ENCODE data around the gene GLT1D1.

Gene GLT1D1

GRCh38 chr12:128914908-128915563, 61.8 kb downstream of the GLT1D1 start:
- no peak for DNase-seq (ENCODE audit: low spot score)

- DNase-seq (ENCODE audit: low spot score) = no peak
These were observed 63.1 kb downstream of the GLT1D1 start for GRCh38 chr12:128916425-128916824.

DNA sequence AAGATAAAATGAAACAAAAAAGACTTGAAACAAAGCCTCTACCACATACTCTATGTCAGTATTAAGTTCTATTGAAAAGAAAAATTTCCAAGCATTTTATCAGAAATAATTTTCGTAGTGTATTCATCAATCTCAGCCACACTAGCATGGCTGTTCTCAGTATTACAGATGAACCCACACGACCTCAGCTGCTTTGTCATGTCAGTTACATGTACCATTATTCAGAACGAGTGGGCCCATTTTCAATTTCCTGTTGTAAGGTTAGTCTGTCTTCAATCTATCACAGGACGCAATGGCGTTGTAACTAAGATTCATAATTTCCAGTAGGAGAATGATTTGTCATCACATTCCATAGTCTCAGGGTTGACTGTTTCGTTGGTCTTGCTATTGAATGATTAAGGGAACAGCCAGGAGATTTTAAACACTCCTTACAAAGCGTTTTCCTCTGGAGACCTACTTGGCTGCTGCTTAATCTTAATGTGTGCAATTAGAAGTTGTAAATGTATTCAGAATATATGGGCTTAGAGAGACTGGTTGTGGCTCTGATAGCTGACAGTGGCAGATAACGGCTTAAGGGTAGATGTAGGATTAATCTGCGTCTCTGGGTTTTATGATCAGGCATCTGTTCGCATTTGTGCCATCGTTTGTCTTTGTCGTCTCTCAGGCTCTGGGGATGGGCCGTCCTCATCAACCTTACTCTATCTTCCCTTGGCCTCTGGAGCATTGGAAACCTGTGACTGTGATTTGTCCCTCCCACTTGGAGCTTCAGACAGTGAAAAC, 65.4 kb downstream of the GLT1D1 start:
- DNase-seq (ENCODE audit: low spot score) = no peak

DNA sequence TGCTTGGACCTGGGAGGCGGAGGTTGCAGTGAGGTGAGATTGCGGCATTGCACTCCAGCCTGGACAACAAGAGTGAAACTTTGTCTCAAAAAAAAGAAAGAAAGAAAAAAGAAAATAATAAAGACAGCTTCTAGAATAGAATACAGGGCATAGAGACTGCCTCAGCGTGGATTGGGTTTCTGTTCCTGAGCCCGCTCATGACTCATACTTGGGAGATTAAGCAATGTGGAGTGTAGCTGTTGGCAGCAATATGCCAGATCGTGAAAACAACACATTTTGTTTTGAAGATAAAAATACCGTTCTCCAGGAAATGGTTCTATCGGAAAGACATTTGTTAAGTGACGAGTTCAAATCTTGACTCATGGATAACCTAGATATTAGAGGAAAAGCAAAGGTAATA, 67.2 kb downstream of the GLT1D1 start:
- DNase-seq (ENCODE audit: low spot score) = no peak

GRCh38 chr12:128928361-128928760, 75.1 kb downstream of the GLT1D1 start:
- DNase-seq (ENCODE audit: low spot score) = no peak

GRCh38 chr12:128929057-128929456, 75.8 kb downstream of the GLT1D1 start:
- no peak for DNase-seq (ENCODE audit: low spot score)

DNA sequence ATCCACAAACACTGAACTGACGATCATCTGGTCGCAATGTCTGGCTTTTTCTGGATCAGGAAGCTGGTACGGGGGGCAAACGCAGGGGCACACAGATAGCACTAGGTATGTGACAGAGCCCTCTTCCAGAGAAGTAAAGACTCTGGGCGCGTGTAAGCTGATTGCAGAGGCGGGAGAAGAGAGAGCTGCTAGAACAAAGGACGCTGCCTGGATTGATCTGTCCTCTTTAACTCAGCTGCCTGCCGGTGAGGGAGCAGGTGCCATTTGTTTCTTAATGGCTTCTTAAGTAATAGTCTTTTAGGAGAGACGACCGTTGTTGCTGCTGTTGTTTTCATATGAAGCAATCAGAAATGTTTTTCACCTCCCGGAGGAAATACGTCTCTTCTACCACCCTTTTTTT, 77.3 kb downstream of the GLT1D1 start:
- no peak for DNase-seq (ENCODE audit: low spot score)

DNA sequence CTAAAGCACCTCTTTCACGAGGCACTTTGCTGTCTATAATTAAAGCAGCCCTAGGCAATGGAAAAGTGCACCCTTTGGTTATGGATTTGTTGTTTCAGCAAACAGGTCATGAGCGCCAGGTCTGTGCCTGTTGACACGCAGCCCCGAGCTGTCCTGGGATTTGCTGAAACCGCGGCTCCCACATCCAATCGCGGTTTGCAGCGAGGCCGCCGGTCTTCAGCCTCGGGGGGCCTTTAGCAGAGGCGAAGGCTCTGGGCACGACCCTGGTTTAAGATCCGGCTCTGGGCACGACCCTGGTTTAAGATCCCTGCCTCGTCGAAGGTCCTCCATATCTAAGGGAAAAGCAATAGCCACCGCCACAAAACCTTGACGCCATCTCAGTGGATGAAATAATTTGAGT, 79.2 kb downstream of the GLT1D1 start:
- DNase-seq (ENCODE audit: low spot score) = no peak

DNA sequence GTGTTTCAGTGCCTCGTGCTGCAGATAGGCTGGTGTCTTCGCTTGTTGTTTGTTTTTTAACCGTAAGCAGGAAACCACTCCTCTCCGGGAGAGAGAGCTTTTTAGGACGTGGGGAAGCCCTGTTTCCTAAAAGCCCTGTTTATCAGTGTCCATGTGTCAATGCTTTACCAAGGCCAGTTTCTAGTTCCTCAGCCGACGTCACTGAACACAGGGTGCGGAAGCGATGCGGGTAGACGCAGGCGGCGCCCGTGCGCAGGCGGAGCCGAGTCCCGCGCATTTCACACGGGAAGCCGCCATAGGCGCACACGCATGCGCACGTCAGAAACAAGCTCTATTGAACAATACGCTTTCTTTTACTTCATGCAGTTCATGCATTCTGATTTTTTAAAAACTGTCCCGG, 79.8 kb downstream of the GLT1D1 start:
- no peak for DNase-seq (ENCODE audit: low spot score)

DNA sequence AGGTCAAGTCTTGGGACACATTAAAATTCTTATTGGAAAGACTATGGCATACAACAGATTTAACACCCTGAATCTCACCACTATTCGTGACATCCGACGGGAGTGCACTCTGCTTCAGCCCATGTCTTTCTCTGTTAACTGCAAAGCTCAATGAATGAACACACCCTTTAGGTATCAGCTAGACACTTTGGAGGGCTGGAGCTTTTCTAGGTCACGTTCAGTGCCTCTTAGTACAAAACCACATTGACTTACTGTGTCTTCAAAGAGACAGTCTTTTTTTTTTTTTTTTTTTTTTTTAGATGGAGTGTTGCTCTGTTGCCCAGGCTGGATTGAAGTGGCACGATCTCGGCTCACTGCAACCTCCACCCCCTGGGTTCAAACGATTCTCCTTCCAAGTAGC, 80.6 kb downstream of the GLT1D1 start:
- DNase-seq (ENCODE audit: low spot score) = no peak

- DNase-seq (ENCODE audit: low spot score) = peak; percentile 15
These were observed 85.6 kb downstream of the GLT1D1 start for GRCh38 chr12:128938886-128939285.

DNA sequence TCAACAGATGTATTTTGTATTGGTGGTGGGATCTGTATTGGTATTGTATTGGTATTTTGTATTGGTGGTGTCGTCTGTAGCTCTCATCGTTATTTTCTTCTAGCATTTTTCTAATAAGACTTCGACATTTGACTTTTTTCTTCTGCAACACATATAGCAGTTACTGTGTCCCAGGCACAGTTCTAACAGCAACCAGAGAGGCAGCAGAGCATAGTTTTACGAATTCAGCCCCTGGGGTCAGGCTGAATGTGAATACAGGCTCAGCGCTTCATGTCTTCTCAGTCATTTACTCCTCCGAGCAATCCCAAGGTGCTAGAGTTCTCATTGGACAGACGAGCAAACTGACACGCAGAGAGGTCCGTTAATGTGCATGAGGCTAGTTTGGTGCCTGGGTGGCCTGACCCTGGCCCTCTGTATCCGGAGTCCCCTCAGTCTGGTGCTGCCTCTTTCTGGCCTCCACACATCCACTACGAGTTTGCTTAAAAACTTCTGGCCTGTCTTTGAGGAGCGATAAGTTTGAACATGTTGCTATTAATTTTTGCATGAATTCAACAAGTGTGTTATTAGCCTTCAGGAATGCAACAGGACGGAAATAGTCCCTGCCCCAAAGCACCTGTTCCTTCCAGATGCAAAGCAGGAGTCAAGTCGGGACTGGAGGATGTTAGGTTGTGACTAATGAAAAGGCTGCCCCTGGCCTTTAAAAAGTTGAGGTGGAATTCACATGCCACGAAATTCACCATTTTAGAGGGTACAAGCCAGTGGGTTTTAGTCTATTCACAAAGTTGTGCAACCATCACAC, 87.0 kb downstream of the GLT1D1 start:
- DNase-seq (ENCODE audit: low spot score) = no peak

DNA sequence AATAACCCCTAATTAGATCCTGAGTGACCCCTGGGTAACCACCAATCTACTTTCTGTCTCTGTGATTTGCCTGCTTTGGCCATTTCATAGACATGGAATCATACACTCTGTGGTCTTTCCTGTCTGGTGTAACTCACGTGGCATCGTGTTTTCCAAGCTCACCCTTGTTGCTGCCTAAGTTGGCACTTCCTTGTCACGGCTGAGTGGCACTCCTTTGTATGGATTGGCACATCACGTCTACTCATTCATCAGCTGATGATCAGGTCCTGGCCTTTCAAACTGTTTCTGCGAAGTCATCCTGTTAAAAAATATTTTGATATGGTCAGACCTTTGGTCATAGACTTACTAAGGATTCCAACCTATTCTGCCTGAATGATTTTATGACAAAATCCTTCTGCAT, 87.7 kb downstream of the GLT1D1 start:
- DNase-seq (ENCODE audit: low spot score) = no peak

- DNase-seq (ENCODE audit: low spot score) = no peak
These were observed 89.7 kb downstream of the GLT1D1 start for GRCh38 chr12:128942960-128943477.

- DNase-seq (ENCODE audit: low spot score) = no peak
These were observed 91.7 kb downstream of the GLT1D1 start for GRCh38 chr12:128944956-128945355.

- DNase-seq (ENCODE audit: low spot score) = no peak
These were observed 93.9 kb downstream of the GLT1D1 start for GRCh38 chr12:128947209-128947608.

DNA sequence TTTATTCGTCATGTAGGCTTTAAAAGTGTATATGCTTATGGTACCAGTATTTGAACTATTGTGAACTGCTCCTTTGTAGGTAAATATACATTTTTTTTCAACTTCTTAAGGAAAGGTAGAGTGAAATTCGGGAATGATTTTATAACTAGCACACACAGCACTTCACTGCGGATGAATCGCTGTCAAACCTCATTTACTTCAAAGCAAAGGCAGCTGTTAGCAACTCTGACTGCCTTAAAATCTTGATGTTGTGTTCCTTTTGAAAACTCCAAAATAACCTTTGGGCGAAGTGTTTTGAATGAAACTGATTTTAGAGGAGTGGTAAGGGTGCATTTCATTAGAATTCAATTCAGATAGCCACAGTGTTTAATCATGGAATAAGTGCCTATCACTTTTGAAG, 95.8 kb downstream of the GLT1D1 start:
- no peak for DNase-seq (ENCODE audit: low spot score)

DNA sequence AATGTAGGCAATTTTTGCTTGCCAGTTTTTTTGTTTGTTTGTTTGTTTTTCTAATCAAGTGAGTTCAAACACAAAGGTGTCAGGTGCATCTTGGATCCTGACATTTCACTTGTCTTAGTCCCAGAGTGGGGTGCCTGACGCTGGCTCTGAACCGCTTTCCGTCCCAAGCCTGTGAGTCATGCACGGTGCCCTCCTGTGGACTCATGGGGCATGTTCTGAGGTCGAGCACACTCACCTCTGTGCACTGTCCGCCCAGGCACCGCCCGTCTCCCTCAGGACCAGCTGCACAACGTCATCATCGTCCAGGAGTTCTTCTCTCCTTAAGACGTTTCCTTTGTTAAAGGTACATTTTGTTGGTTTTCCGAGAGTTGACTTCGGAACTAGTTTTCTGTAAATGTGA, 98.2 kb downstream of the GLT1D1 start:
- no peak for DNase-seq (ENCODE audit: low spot score)

GRCh38 chr12:128956755-128957154, 103.5 kb downstream of the GLT1D1 start:
- DNase-seq (ENCODE audit: low spot score) = no peak

DNA sequence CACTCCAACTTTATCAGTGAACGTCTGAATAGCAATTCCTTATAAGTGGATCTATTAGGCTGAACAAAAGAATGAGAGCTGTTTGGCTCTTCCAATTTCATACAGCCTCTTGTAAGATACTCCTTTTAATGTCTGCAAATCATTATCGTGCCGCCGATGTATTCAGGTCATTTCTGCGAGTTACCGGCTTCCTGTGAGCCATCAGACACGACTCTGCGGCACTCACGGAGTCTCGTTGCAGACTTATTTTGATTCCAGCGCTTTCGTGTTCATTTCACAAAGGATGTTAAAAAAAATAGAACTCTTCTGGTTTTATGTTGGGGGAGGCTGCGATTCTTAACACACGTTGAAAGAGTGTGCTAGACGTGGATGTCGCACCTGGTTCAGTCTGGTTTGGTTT, 106.6 kb downstream of the GLT1D1 start:
- DNase-seq (ENCODE audit: low spot score) = no peak

- no peak for DNase-seq (ENCODE audit: low spot score)
These were observed 108.1 kb downstream of the GLT1D1 start for GRCh38 chr12:128961308-128961902.

GRCh38 chr12:128961957-128962356, 108.7 kb downstream of the GLT1D1 start:
- no peak for DNase-seq (ENCODE audit: low spot score)

Measured in HuH-7 (cell line).